MM.1S (cell line): ENCODE results near the gene RWDD4.

ENCODE experiments used
- CTCF ChIP-seq: fragments of 300-600 bp; sonication (generic); IDR thresholded peaks from 2 replicates; pipeline ENCODE4 v1.5.1; 2016; ENCODE audit warnings: antibody characterized with exemption, low read length, mixed read lengths
- EZH2 ChIP-seq: fragments of 300-600 bp; sonication (generic); optimal IDR thresholded peaks from 2 replicates; pipeline ENCODE3; 2017; ENCODE audit warnings: low read depth, mild to moderate bottlenecking, antibody characterized with exemption, low read length, mixed read lengths

DNA sequence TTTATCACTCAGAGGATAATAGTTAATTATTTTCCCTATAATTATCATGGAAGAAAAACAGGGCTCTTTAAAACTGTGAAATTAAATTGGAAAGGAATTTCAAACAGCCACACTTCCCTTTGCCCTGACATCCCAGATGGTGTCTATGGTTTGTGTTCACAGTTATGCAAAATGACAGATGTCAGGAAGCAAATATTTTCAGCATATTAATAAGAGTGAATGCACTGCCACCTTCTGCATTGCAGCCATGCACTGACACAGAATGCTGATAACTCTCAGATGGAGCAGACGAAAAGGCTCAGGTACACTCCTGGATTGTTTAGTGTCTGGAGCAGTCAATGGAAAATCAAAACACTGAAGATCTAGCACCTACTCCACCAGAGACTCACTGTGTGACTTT lies 57.6 kb downstream of the RWDD4 start:
- TF ChIP-seq CTCF, result no peak
- no peak for TF ChIP-seq EZH2
